ENCODE data around the gene CC2D1A.
"Not testable (repeated sequence)": the region's sequence is repeated elsewhere in the genome, so short reads cannot be mapped to it uniquely, and the experiment has no call there.

The CC2D1A gene

GRCh38 chr19:13966684-13967128 is 60.7 kb downstream of the CC2D1A start:
- Histone ChIP-seq H3K9me2 (replicated peaks; ENCODE audit: insufficient read depth, low read length) (no peaks in the 10 kb centered on the region), H3K4me2 (ENCODE audit: low read depth, low read length) (no peak overlapping the region), H4K20me1 (ENCODE audit: insufficient read depth, low read length) (no peaks in the 10 kb centered on the region), H3K27ac (ENCODE audit: low read length) (no peak overlapping the region), H3K36me3 (replicated peaks; ENCODE audit: insufficient read depth, low read length) (no peaks in the 10 kb centered on the region), H3K9ac (ENCODE audit: low read length) (no peak overlapping the region), H3K9me3 (replicated peaks; ENCODE audit: insufficient read depth, low read length) (no peaks in the 10 kb centered on the region), H3K4me3 (ENCODE audit: low read length) (no peak overlapping the region), H3K27me3 (replicated peaks; ENCODE audit: insufficient read depth, low read length) (no peaks in the 10 kb centered on the region), H3F3A (ENCODE audit: insufficient read depth, low read length) (no peaks in the 10 kb centered on the region), H2AFZ (ENCODE audit: low read length) (no peak overlapping the region), H3K4me1 (ENCODE audit: low read length) (no peaks in the 10 kb centered on the region), H3K79me2 (ENCODE audit: low read length) (no peaks in the 10 kb centered on the region)
- no peak for DNase-seq
- TF ChIP-seq EZH2phosphoT487 (IDR thresholded peaks at IDR 0.05; ENCODE audit: low read length) (no peak), EZH2 (optimal IDR thresholded peaks at IDR 0.05; ENCODE audit: low read depth, low read length) (no peak), CTCF (IDR thresholded peaks at IDR 0.05; ENCODE audit: low read length) (no peak)

GRCh38 chr19:13967206-13967605 is 61.2 kb downstream of the CC2D1A start:
- not testable (repeated sequence) for H3K36me3 ChIP-seq (replicated peaks; ENCODE audit: insufficient read depth, low read length); H4K20me1 ChIP-seq (ENCODE audit: insufficient read depth, low read length); H3F3A ChIP-seq (ENCODE audit: insufficient read depth, low read length); H3K9me2 ChIP-seq (replicated peaks; ENCODE audit: insufficient read depth, low read length); H3K79me2 ChIP-seq (ENCODE audit: low read length); H3K9me3 ChIP-seq (replicated peaks; ENCODE audit: insufficient read depth, low read length); H3K4me2 ChIP-seq (ENCODE audit: low read depth, low read length); H3K27ac ChIP-seq (ENCODE audit: low read length); H3K27me3 ChIP-seq (replicated peaks; ENCODE audit: insufficient read depth, low read length); H3K4me1 ChIP-seq (ENCODE audit: low read length); DNase-seq; H2AFZ ChIP-seq (ENCODE audit: low read length); H3K9ac ChIP-seq (ENCODE audit: low read length); H3K4me3 ChIP-seq (ENCODE audit: low read length)

- no peaks in the 10 kb centered on the region for H3K9me3 ChIP-seq (replicated peaks; ENCODE audit: insufficient read depth, low read length)
- DNase-seq: no peak
- no peaks in the 10 kb centered on the region for H3K9me2 ChIP-seq (replicated peaks; ENCODE audit: insufficient read depth, low read length)
- no peak overlapping the region for H3K4me2 ChIP-seq (ENCODE audit: low read depth, low read length)
- no peak overlapping the region for H3K9ac ChIP-seq (ENCODE audit: low read length)
- H4K20me1 ChIP-seq (ENCODE audit: insufficient read depth, low read length): no peaks in the 10 kb centered on the region
- H3K79me2 ChIP-seq (ENCODE audit: low read length): no peaks in the 10 kb centered on the region
- H3K4me3 ChIP-seq (ENCODE audit: low read length): no peak overlapping the region
- H3K27me3 ChIP-seq (replicated peaks; ENCODE audit: insufficient read depth, low read length): no peaks in the 10 kb centered on the region
- no peaks in the 10 kb centered on the region for H3K4me1 ChIP-seq (ENCODE audit: low read length)
- H3F3A ChIP-seq (ENCODE audit: insufficient read depth, low read length): no peaks in the 10 kb centered on the region
- H3K27ac ChIP-seq (ENCODE audit: low read length): no peak overlapping the region
- no peak for TF ChIP-seq CTCF (IDR thresholded peaks at IDR 0.05; ENCODE audit: low read length)
- no peak for TF ChIP-seq EZH2phosphoT487 (IDR thresholded peaks at IDR 0.05; ENCODE audit: low read length)
- H3K36me3 ChIP-seq (replicated peaks; ENCODE audit: insufficient read depth, low read length): no peaks in the 10 kb centered on the region
- no peak overlapping the region for H2AFZ ChIP-seq (ENCODE audit: low read length)
Measured at GRCh38 chr19:13968383-13968935, 62.5 kb downstream of the CC2D1A start.

GRCh38 chr19:13968999-13969398 is 63.0 kb downstream of the CC2D1A start:
- no peak overlapping the region for H3K4me3 ChIP-seq (ENCODE audit: low read length)
- DNase-seq: no peak
- H3K9ac ChIP-seq (ENCODE audit: low read length): no peak overlapping the region

More at GRCh38 chr19:13968999-13969398, 63.0 kb downstream of the CC2D1A start:
- Histone ChIP-seq H3F3A (ENCODE audit: insufficient read depth, low read length) (no peaks in the 10 kb centered on the region), H2AFZ (ENCODE audit: low read length) (no peak overlapping the region), H3K27ac (ENCODE audit: low read length) (no peak overlapping the region), H3K79me2 (ENCODE audit: low read length) (no peaks in the 10 kb centered on the region), H3K4me2 (ENCODE audit: low read depth, low read length) (no peak overlapping the region), H3K4me1 (ENCODE audit: low read length) (no peaks in the 10 kb centered on the region), H3K27me3 (replicated peaks; ENCODE audit: insufficient read depth, low read length) (no peaks in the 10 kb centered on the region), H4K20me1 (ENCODE audit: insufficient read depth, low read length) (no peaks in the 10 kb centered on the region), H3K9me3 (replicated peaks; ENCODE audit: insufficient read depth, low read length) (no peaks in the 10 kb centered on the region), H3K36me3 (replicated peaks; ENCODE audit: insufficient read depth, low read length) (no peaks in the 10 kb centered on the region), H3K9me2 (replicated peaks; ENCODE audit: insufficient read depth, low read length) (no peaks in the 10 kb centered on the region)
- TF ChIP-seq EZH2phosphoT487 (IDR thresholded peaks at IDR 0.05; ENCODE audit: low read length) (no peak), EZH2 (optimal IDR thresholded peaks at IDR 0.05; ENCODE audit: low read depth, low read length) (no peak), CTCF (IDR thresholded peaks at IDR 0.05; ENCODE audit: low read length) (no peak)

Data from MM.1S (cell line).